GM23248 (cell line): Measurements from ENCODE around the gene PRKAG1. TPM values are rescaled to one million over a fixed set of nuclear protein-coding genes. Genes with fewer than 3 reads are reported as not detected.

Experiments
- DNase-seq: peaks from one replicate; pipeline ENCODE4 v3.0.0-alpha.2; 2015
- H2AFZ ChIP-seq: fragments of 200-600 bp; sonication (generic); 2 replicates; pipeline ENCODE4 v1.6.1; 2016; ENCODE audit warnings: antibody characterized with exemption
- H3F3A ChIP-seq: fragments of 200-600 bp; sonication (generic); 2 replicates; pipeline ENCODE4 v1.6.1; 2016; ENCODE audit warnings: mild to moderate bottlenecking, antibody characterized with exemption, mixed run types; ENCODE audit not compliant: insufficient read depth
- H3K27ac ChIP-seq: fragments of 200-600 bp; sonication (generic); 2 replicates; pipeline ENCODE4 v1.5.1; 2016; ENCODE audit warnings: mild to moderate bottlenecking
- H3K27me3 ChIP-seq: fragments of 200-600 bp; sonication (generic); replicated peaks from 2 replicates; pipeline ENCODE4 v1.6.1; 2016; ENCODE audit warnings: mild to moderate bottlenecking; ENCODE audit not compliant: insufficient read depth
- H3K36me3 ChIP-seq: fragments of 200-600 bp; sonication (generic); 2 replicates; pipeline ENCODE4 v1.6.1; 2016; ENCODE audit warnings: low read depth, mild to moderate bottlenecking
- H3K4me1 ChIP-seq: fragments of 200-600 bp; sonication (generic); 2 replicates; pipeline ENCODE4 v1.6.1; 2016; ENCODE audit warnings: mild to moderate bottlenecking; ENCODE audit not compliant: insufficient read depth
- H3K4me2 ChIP-seq: fragments of 200-600 bp; sonication (generic); one replicate; pipeline ENCODE4 v1.6.1; 2016; ENCODE audit warnings: mild to moderate bottlenecking; ENCODE audit not compliant: unreplicated experiment
- H3K4me3 ChIP-seq: fragments of 200-600 bp; sonication (generic); 2 replicates; pipeline ENCODE4 v1.5.1; 2016; ENCODE audit warnings: mild to moderate bottlenecking
- H3K79me2 ChIP-seq: fragments of 200-600 bp; sonication (generic); 2 replicates; pipeline ENCODE4 v1.6.1; 2016; ENCODE audit warnings: mild to moderate bottlenecking; ENCODE audit not compliant: insufficient read depth
- H3K9ac ChIP-seq: fragments of 200-600 bp; sonication (generic); 2 replicates; pipeline ENCODE4 v1.6.1; 2016; ENCODE audit warnings: mild to moderate bottlenecking
- H3K9me2 ChIP-seq: fragments of 200-600 bp; sonication (generic); 2 replicates; pipeline ENCODE4 v1.6.1; 2016; ENCODE audit warnings: mixed run types, mild to moderate bottlenecking, moderate library complexity; ENCODE audit not compliant: insufficient read depth
- H3K9me3 ChIP-seq: fragments of 200-600 bp; sonication (generic); one replicate; pipeline ENCODE4 v1.6.1; 2017; ENCODE audit warnings: low read depth
- H4K20me1 ChIP-seq: fragments of 200-600 bp; sonication (generic); 2 replicates; pipeline ENCODE4 v1.6.0; 2016; ENCODE audit not compliant: insufficient read depth
- EZH2 ChIP-seq: fragments of 200-600 bp; sonication (generic); IDR thresholded peaks from 2 replicates; pipeline ENCODE4 v1.6.1; 2018; ENCODE audit warnings: antibody characterized with exemption, mild to moderate bottlenecking; ENCODE audit not compliant: insufficient read depth, poor library complexity, severe bottlenecking
- EZH2phosphoT487 ChIP-seq: fragments of 200-600 bp; sonication (generic); IDR thresholded peaks from 2 replicates; pipeline ENCODE4 v1.6.1; 2018; ENCODE audit warnings: antibody characterized with exemption, moderate library complexity, mild to moderate bottlenecking, low read depth; ENCODE audit not compliant: insufficient read depth
- WGBS, 2 experiments: methylation state at CpG; one replicate each; pipeline ENCODE4 v1.1.6; 2015 to 2017; ENCODE audit warnings: low lambda C conversion rate in 2 of 2, low coverage in 1 of 2; ENCODE audit errors: missing lambda C conversion rate in 2 of 2; 5-methylcytosine and 5-hydroxymethylcytosine counted together
- in situ Hi-C: fragments of 300-500 bp; cut with MboI; formaldehyde crosslinking; loops from 2 replicates; pipeline ENCODE4 v1.15.0; 2020
- polyA plus RNA-seq: library from polyadenylated mRNA; unstranded; fragments of >200 nt; fragmentation: Nextera tagmentation; extraction: Ambion mirVana; gene quantifications from 2 replicates; pipeline ENCODE4 v1.2.1, GENCODE V29; 2016
- total RNA-seq: library from RNA; depleted of rRNA; stranded (reverse); fragments of >200 nt; shearing (Covaris generic); gene quantifications from 2 replicates; pipeline ENCODE4 v1.2.3, GENCODE V29; 2014

PRKAG1 gene
- total and polyA plus RNA-seq, 2 experiments from 2014 or later, result 62.5 to 91.3 TPM

- no peaks in the 10 kb centered on the region for H3K9me3 ChIP-seq
- DNase-seq, result no peak
- in situ Hi-C loops, result no loop called here
- 0 out of 2 replicates have a peak, but pooled peaks cover 5% of the 10 kb centered on the region for H3F3A ChIP-seq
- peaks cover 12% of the 10 kb centered on the region for H3K4me1 ChIP-seq
- H3K4me2 ChIP-seq, result peak overlapping the region; percentile 53
- no peak overlapping the region for H3K27ac ChIP-seq
- peak overlapping the region; percentile 41 for H2AFZ ChIP-seq
- no peaks in the 10 kb centered on the region for H3K27me3 ChIP-seq
- H3K4me3 ChIP-seq, result peak overlapping the region; percentile 60
- H4K20me1 ChIP-seq, result no peaks in the 10 kb centered on the region
- peaks cover 8% of the 10 kb centered on the region; the same call in 1 of the 2 replicates for H3K36me3 ChIP-seq
- peak overlapping the region; percentile 19; the same call in 1 of the 2 replicates for H3K9ac ChIP-seq
- H3K9me2 ChIP-seq, result no peaks in the 10 kb centered on the region
- H3K79me2 ChIP-seq, result no peaks in the 10 kb centered on the region
- no peak for TF ChIP-seq EZH2
- no peak for TF ChIP-seq EZH2phosphoT487
- 5 to 6% methylated on average over 45 to 47 of the region's 57 CpGs for WGBS, 2 experiments
Measured at GRCh38 chr12:48997719-48998496, 20.7 kb downstream of the PRKAG1 start.

- 30% methylated on average over 36 to 70 of the region's 71 CpGs for WGBS, 2 experiments
- Histone ChIP-seq H3K36me3 (peaks cover 2% of the 10 kb centered on the region; the same call in 1 of the 2 replicates), H3K9me3 (no peaks in the 10 kb centered on the region), H3K4me1 (peaks cover 12% of the 10 kb centered on the region), H3K9me2 (no peaks in the 10 kb centered on the region), H3K27ac (no peak overlapping the region), H4K20me1 (no peaks in the 10 kb centered on the region), H3K79me2 (no peaks in the 10 kb centered on the region), H3K9ac (peak overlapping the region; percentile 18; the same call in 1 of the 2 replicates), H3F3A (0 out of 2 replicates have a peak, but pooled peaks cover 1% of the 10 kb centered on the region), H3K27me3 (no peaks in the 10 kb centered on the region), H2AFZ (peak overlapping the region; percentile 64), H3K4me2 (peak overlapping the region; percentile 39), H3K4me3 (peak overlapping the region; percentile 50)
- peak; percentile 87 for DNase-seq
- in situ Hi-C loops, result no loop called here
- no peak for TF ChIP-seq EZH2
- TF ChIP-seq EZH2phosphoT487, result no peak
Measured at GRCh38 chr12:48996794-48997718, 21.5 kb downstream of the PRKAG1 start.

GRCh38 chr12:48995086-48995879 lies 23.3 kb downstream of the PRKAG1 start:
- no peaks in the 10 kb centered on the region for H3F3A ChIP-seq
- in situ Hi-C loops, result no loop called here
- TF ChIP-seq EZH2phosphoT487, result no peak
- TF ChIP-seq EZH2, result no peak

More at GRCh38 chr12:48995086-48995879, 23.3 kb downstream of the PRKAG1 start:
- H3K9me3 ChIP-seq, result no peaks in the 10 kb centered on the region
- peak overlapping the region; percentile 82 for H3K4me2 ChIP-seq
- peak overlapping the region; percentile 65 for H2AFZ ChIP-seq
- 0 out of 2 replicates have a peak overlapping the region, but pooled peaks have one; percentile 11 for H3K9ac ChIP-seq
- H4K20me1 ChIP-seq, result no peaks in the 10 kb centered on the region
- H3K4me3 ChIP-seq, result peak overlapping the region; percentile 61
- DNase-seq, result peak; percentile 93
- WGBS, 2 experiments, result 4 to 5% methylated on average over 32 of the region's 32 CpGs
- peaks cover 10% of the 10 kb centered on the region for H3K4me1 ChIP-seq
- H3K27ac ChIP-seq, result no peak overlapping the region
- H3K27me3 ChIP-seq, result no peaks in the 10 kb centered on the region
- H3K9me2 ChIP-seq, result no peaks in the 10 kb centered on the region
- no peaks in the 10 kb centered on the region for H3K36me3 ChIP-seq
- H3K79me2 ChIP-seq, result no peaks in the 10 kb centered on the region
